Measurements from ENCODE around the gene PPP1R3F.
"Not testable (repeated sequence)": the region's sequence is repeated elsewhere in the genome, so short reads cannot be mapped to it uniquely, and the experiment has no call there.

PPP1R3F gene

GRCh38 chrX:49323735-49324134 is 54.1 kb downstream of the PPP1R3F start:
- not testable (repeated sequence) for DNase-seq

GRCh38 chrX:49330421-49330820 is 60.8 kb downstream of the PPP1R3F start:
- not testable (repeated sequence) for DNase-seq

- DNase-seq, result not testable (repeated sequence)
Observed at GRCh38 chrX:49331282-49331681, 61.7 kb downstream of the PPP1R3F start, which contains the start of gene GAGE13. GAGE13 (plus strand) TSS chrX:49331582; CDS start chrX:49332738, 1,156 bp downstream.

GRCh38 chrX:49331841-49332240 is 62.2 kb downstream of the PPP1R3F start:
- not testable (repeated sequence) for DNase-seq

Measured in bone marrow (tissue), 2 donors.